ENCODE measurements around the gene FAT1. TPM values are rescaled to one million over a fixed set of nuclear protein-coding genes. Genes with fewer than 3 reads are reported as not detected.
A peak's percentile ranks its signal among the peaks of the same experiment; 100 is the strongest.

Gene FAT1
- total RNA-seq, 4 donors from 2014 or later: 321 to 477 (median 380) TPM

DNA sequence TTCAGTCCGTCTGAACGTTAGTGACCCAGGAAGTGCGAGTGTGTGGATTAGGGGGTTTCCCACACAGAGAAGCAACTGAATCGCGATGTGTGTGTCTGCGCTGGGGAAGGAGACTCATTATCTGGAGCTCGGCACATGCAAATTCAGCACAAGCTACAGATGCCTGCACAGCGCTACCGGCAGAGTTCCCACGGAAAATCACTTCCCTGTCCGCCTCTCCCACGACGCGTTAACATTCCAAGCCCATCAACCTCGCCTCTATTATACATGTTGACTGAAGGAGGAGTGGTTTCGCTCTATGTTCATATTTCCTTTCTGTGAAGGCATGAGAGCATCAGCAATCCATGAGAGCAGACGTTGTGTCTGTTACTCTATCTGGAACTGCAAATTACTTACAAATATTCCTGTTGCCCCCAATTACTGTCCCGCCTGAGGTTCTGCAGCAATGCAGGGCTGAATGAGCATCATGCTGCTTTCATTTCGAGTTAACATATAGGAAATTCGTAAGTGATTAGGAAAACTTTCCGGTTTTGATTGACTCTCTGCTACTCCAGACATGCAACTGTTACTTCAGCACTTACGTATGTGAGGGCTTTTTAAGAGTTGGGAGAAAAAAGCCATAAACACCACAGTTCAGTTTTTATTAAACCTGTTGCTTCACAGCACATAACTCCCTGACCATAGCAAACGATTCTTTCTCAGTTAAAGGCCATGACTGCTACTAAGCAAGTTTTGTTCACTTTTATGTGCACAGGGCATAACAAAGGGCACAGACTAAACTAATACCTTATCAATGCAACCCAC is 153.3 kb downstream of the FAT1 start:
- TF ChIP-seq POLR2AphosphoS5 (IDR thresholded peaks at IDR 0.05) (peak; percentile 20 to 51 (median 48)), EP300 (IDR thresholded peaks at IDR 0.05; ENCODE audit: low read depth) (no peak), POLR2A (IDR thresholded peaks at IDR 0.05) (peak; percentile 65)
- in situ Hi-C loops (cut with MboI; ENCODE audit: low pct_ligation_motif_present in 1 of 4, low pct_unique_long_range_greater_than_20kb in 1 of 4, low sequenced_read_pairs in 3 of 4) (loop anchor here in 1 of 4 donors (25.0 kb wide), 1 partner anchor 283 kb away; no protein-coding TSS in a partner anchor), intact Hi-C loops (cut with DNase I; ENCODE audit: low total_unique reads) (no loop called here)
- peak overlapping the region; percentile 46 to 71 (median 66) for H3K27ac ChIP-seq
- DNase-seq: peak; percentile 67
- peaks cover 0 to 15% (median 11%) of the 10 kb centered on the region in 4 donors for H3K4me1 ChIP-seq
- WGBS, 2 donors (ENCODE audit: low coverage in 1 of 2): 38 to 60% methylated on average over 1 to 23 of the region's 23 CpGs
- H3K36me3 ChIP-seq: no peaks in the 10 kb centered on the region
- peak overlapping the region in 3 of 4 donors; percentile 15 to 39 (median 19) for H3K4me3 ChIP-seq
- no peaks in the 10 kb centered on the region for H3K27me3 ChIP-seq
- H3K9me3 ChIP-seq: no peaks in the 10 kb centered on the region

DNA sequence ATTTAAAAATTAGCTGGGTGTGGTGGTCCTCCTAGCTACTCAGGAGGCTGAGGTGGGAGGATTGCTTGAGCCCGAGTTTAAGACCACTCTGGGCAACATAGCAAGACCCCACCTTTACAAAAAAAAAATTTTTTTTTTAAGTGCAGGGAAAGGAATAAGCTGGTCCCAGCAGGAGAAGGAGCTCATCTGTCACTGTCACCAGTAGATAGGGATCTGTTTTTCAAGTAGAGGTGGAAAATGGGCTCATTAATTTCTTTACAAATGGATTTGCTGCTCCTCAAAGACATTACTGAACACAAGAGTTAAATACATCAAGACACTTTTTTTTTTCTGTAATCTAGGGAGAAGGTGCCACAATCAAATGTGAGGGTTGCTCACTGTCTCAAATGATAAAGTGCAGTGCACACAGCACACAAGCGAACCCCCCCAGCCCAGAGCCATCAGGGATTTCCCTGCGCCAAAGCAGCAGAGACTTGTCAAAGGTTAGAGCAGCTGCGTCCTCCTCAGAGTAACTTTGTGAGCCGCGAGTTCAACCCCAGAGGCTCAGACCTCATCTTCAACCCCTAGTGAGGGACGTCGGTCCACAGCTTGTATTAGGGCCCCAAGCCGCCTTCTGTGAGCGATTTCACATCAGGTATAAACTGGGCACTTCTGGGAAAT is 154.0 kb downstream of the FAT1 start:
- TF ChIP-seq EP300 (IDR thresholded peaks at IDR 0.05; ENCODE audit: low read depth) (no peak), POLR2AphosphoS5 (IDR thresholded peaks at IDR 0.05) (no peak), POLR2A (IDR thresholded peaks at IDR 0.05) (no peak)
- TF ChIP-seq, protein P1, sequence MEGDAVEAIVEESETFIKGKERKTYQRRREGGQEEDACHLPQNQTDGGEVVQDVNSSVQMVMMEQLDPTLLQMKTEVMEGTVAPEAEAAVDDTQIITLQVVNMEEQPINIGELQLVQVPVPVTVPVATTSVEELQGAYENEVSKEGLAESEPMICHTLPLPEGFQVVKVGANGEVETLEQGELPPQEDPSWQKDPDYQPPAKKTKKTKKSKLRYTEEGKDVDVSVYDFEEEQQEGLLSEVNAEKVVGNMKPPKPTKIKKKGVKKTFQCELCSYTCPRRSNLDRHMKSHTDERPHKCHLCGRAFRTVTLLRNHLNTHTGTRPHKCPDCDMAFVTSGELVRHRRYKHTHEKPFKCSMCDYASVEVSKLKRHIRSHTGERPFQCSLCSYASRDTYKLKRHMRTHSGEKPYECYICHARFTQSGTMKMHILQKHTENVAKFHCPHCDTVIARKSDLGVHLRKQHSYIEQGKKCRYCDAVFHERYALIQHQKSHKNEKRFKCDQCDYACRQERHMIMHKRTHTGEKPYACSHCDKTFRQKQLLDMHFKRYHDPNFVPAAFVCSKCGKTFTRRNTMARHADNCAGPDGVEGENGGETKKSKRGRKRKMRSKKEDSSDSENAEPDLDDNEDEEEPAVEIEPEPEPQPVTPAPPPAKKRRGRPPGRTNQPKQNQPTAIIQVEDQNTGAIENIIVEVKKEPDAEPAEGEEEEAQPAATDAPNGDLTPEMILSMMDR (IDR thresholded peaks at IDR 0.05): no peak
- Histone ChIP-seq H3K4me1 (peaks cover 0 to 15% (median 11%) of the 10 kb centered on the region in 4 donors), H3K27ac (peak overlapping the region; percentile 46 to 71 (median 66)), H3K4me3 (peak overlapping the region in 3 of 4 donors; percentile 15 to 39 (median 19)), H3K9me3 (no peaks in the 10 kb centered on the region), H3K36me3 (no peaks in the 10 kb centered on the region), H3K27me3 (no peaks in the 10 kb centered on the region)
- WGBS, 2 donors (ENCODE audit: low coverage in 1 of 2): 49% methylated on average over 10 of the region's 10 CpGs; no CpG with 5 or more reads in 1 of the 2 donors
- intact Hi-C loops (cut with DNase I; ENCODE audit: low total_unique reads) (no loop called here), in situ Hi-C loops (cut with MboI; ENCODE audit: low pct_ligation_motif_present in 1 of 4, low pct_unique_long_range_greater_than_20kb in 1 of 4, low sequenced_read_pairs in 3 of 4) (loop anchor here in 1 of 4 donors (25.0 kb wide), 1 partner anchor 282 kb away; no protein-coding TSS in a partner anchor)
- no peak for DNase-seq

DNA sequence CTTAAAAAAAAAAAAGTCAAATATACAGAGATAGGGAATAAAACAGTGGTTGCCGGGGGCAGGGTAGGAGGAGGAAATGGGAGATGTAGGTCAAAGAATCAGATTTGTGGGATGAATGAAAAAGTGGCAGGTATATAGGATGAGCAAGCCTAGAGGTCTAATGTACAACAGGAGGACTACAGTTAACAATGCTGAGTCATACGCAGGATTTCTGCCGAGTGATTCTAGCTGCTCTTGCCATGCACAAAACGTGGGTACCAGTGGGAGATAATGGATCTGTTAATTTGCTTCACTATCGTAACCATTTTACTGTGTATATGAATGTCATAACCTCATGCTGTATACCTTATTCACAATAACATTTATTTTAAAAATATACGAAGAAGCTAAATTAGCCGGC is 157.6 kb downstream of the FAT1 start:
- WGBS, 2 donors (ENCODE audit: low coverage in 1 of 2): 69 to 89% methylated on average over 5 to 7 of the region's 7 CpGs
- TF ChIP-seq EP300 (IDR thresholded peaks at IDR 0.05; ENCODE audit: low read depth) (no peak), POLR2A (IDR thresholded peaks at IDR 0.05) (no peak), POLR2AphosphoS5 (IDR thresholded peaks at IDR 0.05) (no peak)
- TF ChIP-seq, protein P1 (IDR thresholded peaks at IDR 0.05): no peak

DNA sequence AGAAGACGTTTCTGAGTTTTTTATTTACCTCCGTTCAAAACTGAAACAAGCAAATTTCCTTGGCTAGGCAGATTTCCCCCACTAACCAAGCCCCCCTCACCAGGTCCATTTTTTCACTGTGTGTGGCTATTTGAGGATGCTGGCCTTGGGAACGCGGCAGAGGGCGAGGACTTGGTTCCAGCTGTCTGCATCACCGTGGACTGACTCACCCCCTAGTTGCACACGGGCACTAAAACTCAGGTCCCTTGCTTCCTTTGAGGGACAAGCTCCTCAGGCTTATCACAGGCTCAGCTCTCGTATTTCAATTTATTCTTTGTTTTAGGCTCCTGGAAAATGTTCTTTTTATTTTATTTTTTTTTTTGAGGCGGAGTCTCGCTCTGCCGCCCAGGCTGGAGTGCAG is 159.9 kb downstream of the FAT1 start:
- Histone ChIP-seq H3K4me1 (no peaks in the 10 kb centered on the region), H3K36me3 (no peaks in the 10 kb centered on the region), H3K27me3 (no peaks in the 10 kb centered on the region), H3K9me3 (no peaks in the 10 kb centered on the region), H3K27ac (no peak overlapping the region), H3K4me3 (no peak overlapping the region)
- no peak for DNase-seq
- TF ChIP-seq POLR2A (IDR thresholded peaks at IDR 0.05) (no peak), POLR2AphosphoS5 (IDR thresholded peaks at IDR 0.05) (no peak), EP300 (IDR thresholded peaks at IDR 0.05; ENCODE audit: low read depth) (no peak)
- TF ChIP-seq, protein P1 (IDR thresholded peaks at IDR 0.05): no peak
- in situ Hi-C loops (cut with MboI; ENCODE audit: low pct_ligation_motif_present in 1 of 4, low pct_unique_long_range_greater_than_20kb in 1 of 4, low sequenced_read_pairs in 3 of 4) (loop anchor here in 1 of 4 donors (25.0 kb wide), 1 partner anchor 276 kb away; no protein-coding TSS in a partner anchor), intact Hi-C loops (cut with DNase I; ENCODE audit: low total_unique reads) (no loop called here)
- 70 to 80% methylated on average over 9 to 11 of the region's 11 CpGs for WGBS, 2 donors (ENCODE audit: low coverage in 1 of 2)

More for the DNA sequence above, 157.6 kb downstream of the FAT1 start:
- in situ Hi-C loops (cut with MboI; ENCODE audit: low pct_ligation_motif_present in 1 of 4, low pct_unique_long_range_greater_than_20kb in 1 of 4, low sequenced_read_pairs in 3 of 4) (loop anchor here in 1 of 4 donors (25.0 kb wide), 1 partner anchor 279 kb away; no protein-coding TSS in a partner anchor), intact Hi-C loops (cut with DNase I; ENCODE audit: low total_unique reads) (no loop called here)
- no peaks in the 10 kb centered on the region for H3K36me3 ChIP-seq
- no peak for DNase-seq
- H3K9me3 ChIP-seq: no peaks in the 10 kb centered on the region
- H3K4me3 ChIP-seq: no peak overlapping the region
- H3K27me3 ChIP-seq: no peaks in the 10 kb centered on the region
- H3K4me1 ChIP-seq: peaks cover 0 to 13% (median 11%) of the 10 kb centered on the region in 4 donors
- H3K27ac ChIP-seq: no peak overlapping the region
